ENCODE data around the gene SPATA31D4. TPM values are rescaled to one million over a fixed set of nuclear protein-coding genes. Genes with fewer than 3 reads are reported as not detected.
"Not testable (repeated sequence)": the region's sequence is repeated elsewhere in the genome, so short reads cannot be mapped to it uniquely, and the experiment has no call there.

The SPATA31D4 gene
- total RNA-seq = not detected

DNA sequence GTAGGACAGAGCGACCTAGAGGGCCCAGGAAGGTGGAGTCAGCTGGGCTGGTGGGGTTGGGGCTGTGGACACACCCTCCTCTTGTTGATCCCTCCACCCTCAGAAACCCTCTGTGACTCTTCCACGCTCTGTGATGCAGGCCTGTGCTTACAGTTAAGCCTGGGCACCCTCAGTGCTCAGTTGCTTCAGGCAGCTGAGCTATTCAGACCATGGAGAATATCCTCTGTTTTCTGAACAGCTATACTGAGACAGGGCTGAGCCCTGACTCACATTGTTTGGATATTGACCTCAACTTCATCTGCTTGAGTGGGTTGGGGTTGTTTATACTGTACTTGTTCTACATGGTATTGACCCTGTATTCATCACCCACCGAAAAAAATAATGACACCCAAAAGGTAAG is at the start of gene SPATA31D4:
Gene SPATA31D4, plus strand, starts transcription at position 124 of the 400 bp plus-strand sequence. Its CDS starts 86 bp downstream, at position 210.
- H3K27me3 ChIP-seq, H3K9me3 ChIP-seq, H3K4me1 ChIP-seq: not testable (repeated sequence)

DNA sequence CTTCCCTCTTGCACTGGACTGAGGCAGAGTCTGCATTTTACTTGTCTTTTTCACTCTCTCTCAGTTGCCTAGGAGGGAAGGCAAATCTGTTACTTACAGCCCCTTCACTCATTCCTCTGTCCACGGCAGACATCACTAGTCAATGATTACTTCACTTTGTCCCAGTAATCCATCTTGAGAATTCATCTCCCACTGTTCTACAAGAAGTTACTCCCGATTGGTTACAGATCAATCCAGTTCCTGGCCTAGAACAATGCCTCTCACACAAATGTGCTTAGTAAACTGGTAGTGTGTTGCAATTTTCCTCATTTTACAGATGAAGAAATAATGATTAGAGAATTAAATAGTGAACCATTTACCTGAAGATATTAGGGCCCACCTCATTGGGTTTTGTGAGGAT is 49.7 kb upstream of the SPATA31D4 start:
- Histone ChIP-seq H3K4me1 (no peaks in the 10 kb centered on the region), H3K36me3 (no peaks in the 10 kb centered on the region), H3K4me3 (no peak overlapping the region), H3K27ac (no peak overlapping the region), H3K9me3 (no peaks in the 10 kb centered on the region), H3K27me3 (no peaks in the 10 kb centered on the region)
- DNase-seq = no peak
- TF ChIP-seq POLR2A (IDR thresholded peaks at IDR 0.05) (no peak), CTCF (IDR thresholded peaks at IDR 0.05) (no peak)

More for the DNA sequence above, at the start of gene SPATA31D4:
- not testable (repeated sequence) for H3K4me3 ChIP-seq, DNase-seq, H3K27ac ChIP-seq, H3K36me3 ChIP-seq

- no peak for DNase-seq
- no peaks in the 10 kb centered on the region for H3K36me3 ChIP-seq
These were observed 48.7 kb upstream of the SPATA31D4 start for GRCh38 chr9:81879501-81879916.

DNA sequence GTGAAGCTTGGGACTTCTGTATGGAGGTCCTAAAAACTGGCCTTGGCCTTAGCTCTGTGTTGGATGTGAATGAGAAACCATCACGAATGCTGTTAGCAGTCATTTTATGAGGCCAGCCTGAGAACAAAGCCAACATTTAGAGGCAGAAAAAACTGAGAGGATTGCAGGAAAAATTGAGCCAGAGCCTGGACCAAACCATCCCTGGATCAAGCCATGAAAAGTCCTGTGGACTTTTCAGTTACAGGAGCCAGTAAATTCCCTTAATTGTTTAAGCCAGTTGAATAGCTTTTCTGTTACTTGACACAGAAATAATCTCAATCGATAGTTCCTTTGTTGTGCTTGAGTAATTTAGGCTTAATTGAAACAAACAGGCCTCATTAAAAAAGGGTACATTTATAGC is 42.6 kb upstream of the SPATA31D4 start:
- Histone ChIP-seq H3K9me3 (no peaks in the 10 kb centered on the region), H3K27me3 (no peaks in the 10 kb centered on the region), H3K36me3 (no peaks in the 10 kb centered on the region), H3K4me3 (no peak overlapping the region), H3K27ac (no peak overlapping the region), H3K4me1 (no peaks in the 10 kb centered on the region)
- TF ChIP-seq CTCF (IDR thresholded peaks at IDR 0.05) (no peak), POLR2A (IDR thresholded peaks at IDR 0.05) (no peak)
- no peak for DNase-seq

More at GRCh38 chr9:81879501-81879916, 48.7 kb upstream of the SPATA31D4 start:
- H3K9me3 ChIP-seq = no peaks in the 10 kb centered on the region
- no peak overlapping the region for H3K27ac ChIP-seq
- H3K4me1 ChIP-seq = no peaks in the 10 kb centered on the region
- TF ChIP-seq CTCF (IDR thresholded peaks at IDR 0.05) (no peak), POLR2A (IDR thresholded peaks at IDR 0.05) (no peak)
- no peak overlapping the region for H3K4me3 ChIP-seq
- H3K27me3 ChIP-seq = no peaks in the 10 kb centered on the region

DNA sequence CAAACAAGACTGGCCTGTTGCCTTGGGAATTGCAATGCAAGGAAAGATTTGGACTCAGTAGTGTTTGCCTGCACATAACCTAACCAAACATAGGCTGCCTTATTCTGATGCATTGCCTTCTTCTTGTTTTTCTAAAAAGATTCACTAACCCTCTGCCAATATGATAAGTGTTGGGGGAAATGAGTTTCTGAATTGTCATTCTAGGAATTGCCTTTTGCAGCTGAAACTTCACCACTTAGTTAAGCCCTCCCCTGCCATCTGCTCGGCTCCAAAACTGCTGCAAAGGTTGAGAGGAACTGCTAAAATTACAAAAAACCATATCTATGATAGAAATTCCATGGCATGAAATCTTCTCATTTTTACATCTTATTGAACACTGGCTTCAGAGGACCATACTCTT is 41.6 kb upstream of the SPATA31D4 start:
- H3K4me3 ChIP-seq = no peak overlapping the region
- no peak for TF ChIP-seq POLR2A (IDR thresholded peaks at IDR 0.05)
- no peak for TF ChIP-seq CTCF (IDR thresholded peaks at IDR 0.05)
- no peak for DNase-seq
- H3K4me1 ChIP-seq = no peaks in the 10 kb centered on the region
- no peaks in the 10 kb centered on the region for H3K9me3 ChIP-seq
- H3K27me3 ChIP-seq = no peaks in the 10 kb centered on the region
- H3K27ac ChIP-seq = no peak overlapping the region
- no peaks in the 10 kb centered on the region for H3K36me3 ChIP-seq

DNA sequence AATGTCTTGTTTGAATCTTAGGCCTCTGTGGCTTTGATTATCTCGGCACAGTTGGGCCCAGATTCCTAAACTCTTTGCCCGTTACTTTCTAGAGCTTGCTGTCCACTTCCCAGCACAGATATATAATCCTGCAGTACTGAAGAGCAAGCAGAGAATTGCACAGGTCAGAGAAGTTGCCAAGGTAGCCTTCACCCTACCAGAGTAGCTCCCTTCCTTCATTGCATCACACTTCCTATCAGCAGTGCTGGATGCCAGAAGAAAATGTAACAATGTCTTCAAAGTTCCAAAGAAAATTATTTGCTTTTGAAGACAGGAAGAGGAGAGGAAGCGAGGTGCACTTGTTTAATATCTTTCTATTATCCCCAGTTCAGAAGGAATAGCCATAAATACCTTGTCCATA is 38.1 kb upstream of the SPATA31D4 start:
- Histone ChIP-seq H3K4me3 (no peak overlapping the region), H3K4me1 (no peaks in the 10 kb centered on the region), H3K27ac (no peak overlapping the region), H3K36me3 (no peaks in the 10 kb centered on the region), H3K9me3 (no peaks in the 10 kb centered on the region), H3K27me3 (no peaks in the 10 kb centered on the region)
- DNase-seq = no peak
- TF ChIP-seq POLR2A (IDR thresholded peaks at IDR 0.05) = no peak

GRCh38 chr9:81892440-81892839 is 35.8 kb upstream of the SPATA31D4 start:
- Histone ChIP-seq H3K9me3 (no peaks in the 10 kb centered on the region), H3K36me3 (no peaks in the 10 kb centered on the region), H3K27me3 (no peaks in the 10 kb centered on the region), H3K27ac (no peak overlapping the region), H3K4me1 (no peaks in the 10 kb centered on the region), H3K4me3 (no peak overlapping the region)
- TF ChIP-seq CTCF (IDR thresholded peaks at IDR 0.05) (no peak), POLR2A (IDR thresholded peaks at IDR 0.05) (no peak)
- no peak for DNase-seq
